GM12878 (cell line): ENCODE data around the gene CLDN15. TPM values are rescaled to one million over a fixed set of nuclear protein-coding genes. Genes with fewer than 3 reads are reported as not detected.
A peak's percentile ranks its signal among the peaks of the same experiment; 100 is the strongest.

Experiments used
- ATAC-seq: fragments of 200-7000 bp; cut with Tn5 transposase; 3 replicates; pipeline ENCODE4 v1.9.1; 2020; ENCODE audit warnings: mild to moderate bottlenecking, moderate library complexity
- BruUV-seq: library from RNA; stranded (reverse); fragments of 400-500 nt; replicated peaks from 2 replicates; lab custom pipeline; 2021; lab: Mats Ljungman, UMichigan
- CTCF ChIA-PET: fragments of 300-600 bp; sonication (Branson Sonifier 250); formaldehyde crosslinking; extraction: SDS; loops from one replicate; lab custom pipeline; 2021; ENCODE audit warnings: inconsistent platforms; lab: Yijun Ruan, JAX
- POLR2A ChIA-PET: fragments of 350-600 bp; formaldehyde crosslinking; extraction: SDS; loops from one replicate; lab custom pipeline; 2021; ENCODE audit warnings: inconsistent platforms; lab: Charles Lee
- RAD21 ChIA-PET: fragments of 300-600 bp; sonication (Branson Sonifier 250); formaldehyde crosslinking; loops from one replicate; lab custom pipeline; 2023; ENCODE audit warnings: antibody characterized with exemption; ENCODE audit not compliant: unreplicated experiment; lab: Charles Lee
- SMC1A ChIA-PET: fragments of 300-600 bp; sonication (Branson Sonifier 250); formaldehyde crosslinking; loops from one replicate; lab custom pipeline; 2023; ENCODE audit not compliant: unreplicated experiment, uncharacterized antibody; lab: Charles Lee
- DNase-seq: peaks from one replicate; pipeline ENCODE4 v3.0.0-alpha.2; 2011; ENCODE audit warnings: low read depth, low spot score
- FAIRE-seq: peaks from 3 replicates; lab custom pipeline; 2011; peaks lifted over from hg19 to GRCh38; lab: Jason Lieb, UNC
- H2AFZ ChIP-seq: 2 replicates; pipeline ENCODE4 v1.6.0; 2011; ENCODE audit warnings: low read depth, low read length, control low read depth; ENCODE audit not compliant: control insufficient read depth
- H3K27ac ChIP-seq: 2 replicates; pipeline ENCODE4 v1.5.1; 2011; ENCODE audit warnings: control low read depth; ENCODE audit not compliant: control insufficient read depth, insufficient read depth
- H3K27me3 ChIP-seq, 2 experiments: replicated peaks in 1 of 2; 2 replicates each; pipeline versions ENCODE4 v1.6.0 to v1.6.1; 2011; ENCODE audit warnings: low read length in 1 of 2; ENCODE audit not compliant: control insufficient read depth in 2 of 2, insufficient read depth in 2 of 2
- H3K36me3 ChIP-seq, 2 experiments: 2 replicates each; pipeline ENCODE4 v1.5.1; 2011; ENCODE audit warnings: low read length in 1 of 2; ENCODE audit not compliant: control insufficient read depth in 2 of 2, insufficient read depth in 2 of 2
- H3K4me1 ChIP-seq: 2 replicates; pipeline ENCODE4 v1.6.1; 2011; ENCODE audit warnings: mild to moderate bottlenecking, low read length, moderate library complexity, mixed read lengths; ENCODE audit not compliant: control insufficient read depth, insufficient read depth
- H3K4me2 ChIP-seq: 2 replicates; pipeline ENCODE4 v1.6.0; 2011; ENCODE audit warnings: control low read depth; ENCODE audit not compliant: control insufficient read depth, insufficient read depth
- H3K4me3 ChIP-seq: fragments of 200-600 bp; sonication (generic); 2 replicates; pipeline ENCODE4 v1.5.1; 2016
- H3K79me2 ChIP-seq: 2 replicates; pipeline ENCODE4 v1.6.0; 2011; ENCODE audit warnings: low read length; ENCODE audit not compliant: control insufficient read depth, insufficient read depth
- H3K9ac ChIP-seq: 2 replicates; pipeline ENCODE4 v1.8.0; 2011; ENCODE audit warnings: low read length, control low read depth, mixed read lengths; ENCODE audit not compliant: control insufficient read depth, insufficient read depth
- H3K9me3 ChIP-seq: replicated peaks from 3 replicates; pipeline ENCODE4 v1.5.1; 2011; ENCODE audit warnings: mild to moderate bottlenecking, low read length; ENCODE audit not compliant: control insufficient read depth, insufficient read depth
- H4K20me1 ChIP-seq: 2 replicates; pipeline ENCODE4 v1.6.0; 2011; ENCODE audit not compliant: control insufficient read depth, insufficient read depth
- CREM ChIP-seq: IDR thresholded peaks from 2 replicates; pipeline ENCODE4 v1.6.1; 2014; ENCODE audit warnings: antibody characterized with exemption, low read depth
- IKZF1 ChIP-seq: fragments of 450-650 bp; conservative IDR thresholded peaks from 2 replicates; pipeline ENCODE4 v1.6.1; 2017; ENCODE audit warnings: antibody characterized with exemption, mild to moderate bottlenecking
- NFYA ChIP-seq: IDR thresholded peaks from 2 replicates; pipeline ENCODE4 v1.6.1; 2011; ENCODE audit warnings: low read depth, mild to moderate bottlenecking, low read length, improper control_type of control experiment, borderline replicate concordance
- SPI1 ChIP-seq: IDR thresholded peaks from 2 replicates; pipeline ENCODE4 v1.6.1; 2011; ENCODE audit warnings: low read depth, mild to moderate bottlenecking, low read length, moderate library complexity, borderline replicate concordance; ENCODE audit not compliant: insufficient read depth
- WGBS: methylation state at CpG from one replicate; pipeline ENCODE4 v1.1.6; 2016; ENCODE audit warnings: low lambda C conversion rate; ENCODE audit not compliant: insufficient replicate concordance, insufficient coverage; ENCODE audit errors: missing lambda C conversion rate; 5-methylcytosine and 5-hydroxymethylcytosine counted together
- in situ Hi-C: fragments of 300-500 bp; cut with MboI; formaldehyde crosslinking; loops from 9 replicates; pipeline ENCODE4 v1.14.3; 2018; ENCODE audit warnings: mixed read lengths
- intact Hi-C: fragments of 100-400 bp; cut with micrococcal nuclease; formaldehyde crosslinking; loops from one replicate; pipeline ENCODE4 v1.14.2; 2022; ENCODE audit not compliant: unreplicated experiment
- polyA plus RNA-seq, 11 experiments: library from polyadenylated mRNA; depleted of rRNA in 4 of 11; unstranded in 6 of 11; stranded (reverse) in 5 of 11; fragments of >200 nt; fragmentation: Nextera tagmentation in 4 of 11; fragmentation: Illumina TruSeq in 1 of 11; extraction: Ambion mirVana in 4 of 11; extraction: Trizol in 1 of 11; gene quantifications; 1 replicate in 1 of 11; 2 replicates in 10 of 11; pipeline versions ENCODE4 v1.2.1 to v1.2.3, GENCODE V29; 2011 to 2016; ENCODE audit warnings: inconsistent platforms in 2 of 11, missing spikeins in 2 of 11, low read depth in 1 of 11
- total RNA-seq, 4 experiments: library from RNA; depleted of rRNA in 3 of 4; stranded (reverse); fragments of >200 nt in 3 of 4; fragmentation: Illumina TruSeq in 1 of 4; extraction: Trizol in 1 of 4; gene quantifications; 2 replicates each; pipeline versions ENCODE4 v1.2.1 to v1.2.3, GENCODE V29; 2013 to 2021
- TF ChIP-seq, protein P1 (sequence below): IDR thresholded peaks from 2 replicates; pipeline ENCODE4 v1.6.1; 2012; ENCODE audit warnings: low read depth, low read length, improper control_type of control experiment

Gene CLDN15
- total and polyA plus RNA-seq, 10 of the 15 experiments (the other 5 are each of a cell fraction or from before 2014, with no cell fraction given) = 0.47 to 15.0 (median 6.6) TPM

DNA sequence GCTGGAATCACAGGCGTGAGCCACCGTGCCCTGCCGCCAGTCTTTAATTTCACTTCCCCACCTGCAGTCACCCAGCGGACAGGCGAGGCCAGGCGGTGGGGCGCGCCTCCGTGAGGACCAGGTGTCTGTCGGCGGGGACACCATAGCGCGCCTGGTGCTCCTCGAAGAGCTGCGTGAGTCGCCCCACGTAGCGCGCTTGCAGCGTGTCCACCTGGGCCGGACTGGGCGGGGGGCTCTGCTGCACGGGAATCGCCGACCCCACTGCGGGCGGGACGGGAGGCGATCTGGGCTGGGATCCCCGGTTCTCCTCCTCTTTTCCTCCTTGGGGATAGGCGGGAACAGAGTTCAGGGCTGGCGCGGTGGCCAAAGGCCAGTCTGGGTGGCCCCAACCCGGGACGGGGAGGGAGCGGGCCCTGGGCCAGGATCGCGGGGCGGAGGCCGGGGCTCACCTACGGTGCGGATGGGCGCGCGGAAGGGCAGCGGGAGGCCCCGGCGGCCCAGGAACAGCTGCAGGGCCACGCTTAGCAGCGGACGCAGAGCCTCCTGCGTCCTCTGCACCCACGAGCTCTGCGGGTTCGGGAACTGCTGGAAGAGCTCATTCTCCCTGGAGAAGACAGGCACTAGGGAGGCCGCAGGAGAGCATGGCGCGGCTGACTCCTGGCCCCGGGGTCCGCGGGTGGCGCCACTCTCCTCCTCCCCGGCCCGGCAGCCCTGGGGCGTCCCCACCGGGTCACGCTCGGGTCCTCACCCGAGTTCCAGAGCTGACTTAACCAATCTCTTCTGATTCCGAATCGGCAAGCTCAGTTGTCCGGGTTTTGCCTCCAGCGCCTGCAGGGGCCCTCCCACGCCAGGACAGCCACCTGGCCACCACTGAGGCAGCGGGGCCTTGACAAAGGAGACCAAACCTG is 35.7 kb downstream of the CLDN15 start:
- no TSS peak for BruUV-seq

More for the DNA sequence above, 35.7 kb downstream of the CLDN15 start:
- ChIA-PET RAD21 (interaction anchor here (1.9 kb wide), 1 partner anchor 81 kb away, joined by 5 read pairs; no protein-coding TSS in a partner anchor), SMC1A (interaction anchor here (0.6 kb wide), 1 partner anchor 27 kb away, joined by 3 read pairs; no protein-coding TSS in a partner anchor), POLR2A (no interaction called here), CTCF (interaction anchor here (4.1 kb wide), 1 partner anchor 10 kb away, joined by 18 read pairs; no protein-coding TSS in a partner anchor)
- Histone ChIP-seq H2AFZ (no peak overlapping the region), H3K4me3 (no peak overlapping the region), H3K36me3 (no peaks in the 10 kb centered on the region), H3K79me2 (no peaks in the 10 kb centered on the region), H3K27me3 (peaks cover 0 to 9% of the 10 kb centered on the region in 2 experiments; a peak in 2 of 4 replicates), H3K4me2 (no peak overlapping the region), H4K20me1 (no peaks in the 10 kb centered on the region), H3K4me1 (no peaks in the 10 kb centered on the region; the same call in 1 of the 2 replicates), H3K27ac (no peak overlapping the region), H3K9me3 (no peaks in the 10 kb centered on the region), H3K9ac (no peak overlapping the region)
- TF ChIP-seq IKZF1 = no peak
- TF ChIP-seq CREM = no peak
- TF ChIP-seq, protein P1, sequence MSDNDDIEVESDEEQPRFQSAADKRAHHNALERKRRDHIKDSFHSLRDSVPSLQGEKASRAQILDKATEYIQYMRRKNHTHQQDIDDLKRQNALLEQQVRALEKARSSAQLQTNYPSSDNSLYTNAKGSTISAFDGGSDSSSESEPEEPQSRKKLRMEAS = no peak
- no peak for TF ChIP-seq NFYA
- TF ChIP-seq SPI1 = peak; percentile 23; the same call in 1 of the 2 replicates
- intact Hi-C loops = no loop called here
- ATAC-seq = peak; percentile 59; the same call in 2 of the 3 replicates
- FAIRE-seq = no peak
- in situ Hi-C loops = no loop called here
- 36% methylated on average over 65 of the region's 75 CpGs for WGBS
- DNase-seq = no peak
